NCI-H446 (cell line): Measurements from ENCODE around the gene ZG16.
"Not testable (repeated sequence)": the region's sequence is repeated elsewhere in the genome, so short reads cannot be mapped to it uniquely, and the experiment has no call there.

Experiments used
- DNase-seq, 2 experiments: peaks; one replicate each; lab custom pipeline; 2025; lab: John Stamatoyannopoulos, UW

Gene ZG16

GRCh38 chr16:29748760-29749149 lies 29.3 kb upstream of the ZG16 start:
- DNase-seq = not testable (repeated sequence)

GRCh38 chr16:29753516-29753915 lies 24.5 kb upstream of the ZG16 start:
- DNase-seq = no peak

- DNase-seq = no peak
These were observed 21.4 kb upstream of the ZG16 start for GRCh38 chr16:29756654-29757053.

- DNase-seq = not testable (repeated sequence)
These were observed 21.0 kb upstream of the ZG16 start for GRCh38 chr16:29757086-29757485.

- no peak for DNase-seq
These were observed 20.0 kb upstream of the ZG16 start for GRCh38 chr16:29757950-29758466.

- no peak for DNase-seq
These were observed 17.3 kb upstream of the ZG16 start for GRCh38 chr16:29760567-29761279.

GRCh38 chr16:29761280-29761651 lies 16.8 kb upstream of the ZG16 start:
- not testable (repeated sequence) for DNase-seq

- peak in 1 of 2 experiments; percentile 3 for DNase-seq
These were observed 16.2 kb upstream of the ZG16 start for GRCh38 chr16:29761882-29762281.

GRCh38 chr16:29763326-29763725 lies 14.7 kb upstream of the ZG16 start:
- no peak for DNase-seq

GRCh38 chr16:29765167-29766032 lies 12.7 kb upstream of the ZG16 start:
- DNase-seq = no peak

GRCh38 chr16:29766571-29766970 lies 11.5 kb upstream of the ZG16 start:
- no peak for DNase-seq

GRCh38 chr16:29767062-29767461 lies 11.0 kb upstream of the ZG16 start:
- no peak for DNase-seq

- DNase-seq = no peak
These were observed 8.5 kb upstream of the ZG16 start for GRCh38 chr16:29769507-29769906.

- no peak for DNase-seq
These were observed 7.7 kb upstream of the ZG16 start for GRCh38 chr16:29770250-29770929.

- DNase-seq = not testable (repeated sequence)
These were observed 5.7 kb upstream of the ZG16 start for GRCh38 chr16:29772330-29772729.

- no peak for DNase-seq
These were observed 3.3 kb upstream of the ZG16 start for GRCh38 chr16:29774730-29775129.

- DNase-seq = peak; percentile 11 to 63
These were observed 2.2 kb upstream of the ZG16 start for GRCh38 chr16:29775742-29776408.

- DNase-seq = peak in 1 of 2 experiments; percentile 5
These were observed 1.4 kb downstream of the ZG16 start for GRCh38 chr16:29779474-29779873.

GRCh38 chr16:29783094-29783953 lies 5.3 kb downstream of the ZG16 start:
- DNase-seq = not testable (repeated sequence)

- DNase-seq = no peak
These were observed 6.1 kb downstream of the ZG16 start for GRCh38 chr16:29784157-29784556.
